ENCODE results near the gene PLTP.

PLTP gene

DNA sequence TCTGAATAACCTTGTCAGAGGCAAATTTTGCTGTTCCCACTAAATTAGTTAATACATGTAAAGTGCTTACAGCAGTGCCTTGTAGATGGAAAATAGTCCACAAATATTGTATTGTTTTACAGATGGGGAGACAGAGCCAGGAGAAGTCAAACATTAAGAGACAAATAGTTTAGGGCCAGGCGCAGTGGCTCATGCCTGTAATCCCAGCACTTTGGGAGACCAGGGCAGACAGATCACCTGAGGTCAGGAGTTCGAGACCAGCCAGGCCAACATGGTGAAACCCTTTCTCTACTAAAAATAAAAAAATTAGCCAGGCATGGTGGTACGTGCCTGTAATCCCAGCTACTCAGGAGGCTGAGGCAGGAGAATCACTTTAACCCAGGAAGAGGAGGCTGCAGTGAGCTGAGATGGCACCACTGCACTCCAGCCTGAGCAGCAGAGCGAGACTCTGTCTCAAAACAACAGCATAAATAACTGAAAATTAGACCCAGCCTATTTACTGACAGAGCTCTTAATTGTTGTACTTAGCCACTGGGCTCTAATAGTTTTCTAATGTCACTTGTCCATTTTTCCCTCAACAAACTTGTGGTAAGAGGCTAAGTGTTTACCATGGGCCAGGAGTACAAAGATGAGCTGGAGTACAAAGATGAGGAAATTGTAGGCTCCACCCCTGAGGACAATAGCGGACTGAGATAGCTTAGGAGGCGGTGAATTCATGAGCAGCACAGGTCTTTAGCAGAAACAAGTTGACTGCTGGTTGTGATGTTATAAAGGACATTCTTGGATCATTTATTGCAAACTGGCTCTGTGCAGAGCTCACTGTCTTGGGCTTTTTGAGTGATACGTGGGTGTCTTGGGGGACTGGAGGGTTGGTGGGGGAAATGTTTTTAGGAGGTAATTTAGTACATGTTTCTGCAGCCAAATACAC lies 48.1 kb downstream of the PLTP start:
- Histone ChIP-seq H3K4me2 (ENCODE audit: low read depth, low read length, poor library complexity, severe bottlenecking) (no peak overlapping the region), H2AFZ (ENCODE audit: low read depth, low read length, severe bottlenecking) (no peak overlapping the region), H3K9me3 (ENCODE audit: insufficient read depth, low read length) (no peaks in the 10 kb centered on the region), H3K27me3 (ENCODE audit: low read length) (no peaks in the 10 kb centered on the region), H3K27ac (ENCODE audit: low read depth, low read length) (no peak overlapping the region), H3F3A (ENCODE audit: insufficient read depth) (no peaks in the 10 kb centered on the region), H3K79me2 (ENCODE audit: insufficient read depth, low read length) (no peaks in the 10 kb centered on the region), H3K4me3 (ENCODE audit: insufficient read depth, low read length, poor library complexity, severe bottlenecking) (no peak overlapping the region), H3K9me2 (replicated peaks; ENCODE audit: insufficient read depth, low read length) (no peaks in the 10 kb centered on the region), H4K20me1 (ENCODE audit: low read depth, low read length) (no peaks in the 10 kb centered on the region), H3K9ac (ENCODE audit: low read length) (no peak overlapping the region), H3K36me3 (ENCODE audit: low read length) (no peaks in the 10 kb centered on the region)
- no peak for TF ChIP-seq EZH2phosphoT487 (conservative IDR thresholded peaks at IDR 0.05; ENCODE audit: low read length)
- TF ChIP-seq, protein P1, sequence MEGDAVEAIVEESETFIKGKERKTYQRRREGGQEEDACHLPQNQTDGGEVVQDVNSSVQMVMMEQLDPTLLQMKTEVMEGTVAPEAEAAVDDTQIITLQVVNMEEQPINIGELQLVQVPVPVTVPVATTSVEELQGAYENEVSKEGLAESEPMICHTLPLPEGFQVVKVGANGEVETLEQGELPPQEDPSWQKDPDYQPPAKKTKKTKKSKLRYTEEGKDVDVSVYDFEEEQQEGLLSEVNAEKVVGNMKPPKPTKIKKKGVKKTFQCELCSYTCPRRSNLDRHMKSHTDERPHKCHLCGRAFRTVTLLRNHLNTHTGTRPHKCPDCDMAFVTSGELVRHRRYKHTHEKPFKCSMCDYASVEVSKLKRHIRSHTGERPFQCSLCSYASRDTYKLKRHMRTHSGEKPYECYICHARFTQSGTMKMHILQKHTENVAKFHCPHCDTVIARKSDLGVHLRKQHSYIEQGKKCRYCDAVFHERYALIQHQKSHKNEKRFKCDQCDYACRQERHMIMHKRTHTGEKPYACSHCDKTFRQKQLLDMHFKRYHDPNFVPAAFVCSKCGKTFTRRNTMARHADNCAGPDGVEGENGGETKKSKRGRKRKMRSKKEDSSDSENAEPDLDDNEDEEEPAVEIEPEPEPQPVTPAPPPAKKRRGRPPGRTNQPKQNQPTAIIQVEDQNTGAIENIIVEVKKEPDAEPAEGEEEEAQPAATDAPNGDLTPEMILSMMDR (IDR thresholded peaks at IDR 0.05; ENCODE audit: insufficient read depth, low read length, poor library complexity, severe bottlenecking): no peak

DNA sequence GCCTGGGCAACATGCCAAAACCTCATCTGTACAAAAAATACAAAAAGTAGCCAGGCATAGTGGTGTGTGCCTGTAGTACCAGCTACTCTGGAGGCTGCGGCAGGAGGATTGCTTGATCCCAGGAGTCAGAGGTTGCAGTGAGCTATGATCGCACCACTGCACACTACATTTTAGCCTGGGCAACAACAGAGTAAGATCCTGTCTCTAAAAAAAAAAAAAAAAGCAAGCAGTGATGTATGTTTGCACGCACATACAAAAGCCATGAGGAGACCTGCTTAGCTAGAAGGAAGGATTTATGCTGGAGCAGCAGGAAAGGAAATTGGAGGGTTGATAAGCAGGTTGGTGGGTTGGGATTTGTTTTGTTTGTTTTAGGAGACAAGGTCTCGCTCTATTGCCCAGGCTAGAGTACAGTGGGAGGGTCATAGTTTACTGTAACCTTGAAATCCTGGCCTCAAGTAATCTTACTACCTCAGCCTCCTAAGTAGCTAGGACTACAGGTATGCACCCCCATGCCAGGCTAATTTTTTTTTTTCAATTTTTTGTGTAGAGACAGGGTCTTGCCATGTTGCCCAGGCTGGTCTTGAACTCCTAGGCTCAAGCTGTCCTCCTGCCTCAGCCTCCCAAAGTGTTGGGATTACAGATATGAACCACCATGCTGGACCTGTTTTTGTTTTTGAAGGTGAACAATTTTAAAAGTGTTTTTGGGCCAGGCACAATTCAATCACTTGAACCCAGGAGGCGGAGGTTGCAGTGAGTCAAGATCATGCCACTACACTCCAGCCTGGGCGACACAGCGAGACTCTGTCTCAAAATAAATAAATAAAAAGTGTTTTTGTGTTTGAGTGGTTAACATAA lies 50.5 kb downstream of the PLTP start:
- Histone ChIP-seq H4K20me1 (ENCODE audit: low read depth, low read length) (no peaks in the 10 kb centered on the region), H3K79me2 (ENCODE audit: insufficient read depth, low read length) (peaks cover 6% of the 10 kb centered on the region), H3K4me3 (ENCODE audit: insufficient read depth, low read length, poor library complexity, severe bottlenecking) (no peak overlapping the region), H3K9me2 (replicated peaks; ENCODE audit: insufficient read depth, low read length) (no peaks in the 10 kb centered on the region), H3K9ac (ENCODE audit: low read length) (no peak overlapping the region), H3K4me2 (ENCODE audit: low read depth, low read length, poor library complexity, severe bottlenecking) (no peak overlapping the region), H3K9me3 (ENCODE audit: insufficient read depth, low read length) (no peaks in the 10 kb centered on the region), H2AFZ (ENCODE audit: low read depth, low read length, severe bottlenecking) (no peak overlapping the region), H3K36me3 (ENCODE audit: low read length) (no peaks in the 10 kb centered on the region), H3K27me3 (ENCODE audit: low read length) (no peaks in the 10 kb centered on the region), H3F3A (ENCODE audit: insufficient read depth) (no peaks in the 10 kb centered on the region), H3K27ac (ENCODE audit: low read depth, low read length) (no peak overlapping the region)
- no peak for TF ChIP-seq EZH2phosphoT487 (conservative IDR thresholded peaks at IDR 0.05; ENCODE audit: low read length)
- TF ChIP-seq, protein P1 (IDR thresholded peaks at IDR 0.05; ENCODE audit: insufficient read depth, low read length, poor library complexity, severe bottlenecking): no peak

DNA sequence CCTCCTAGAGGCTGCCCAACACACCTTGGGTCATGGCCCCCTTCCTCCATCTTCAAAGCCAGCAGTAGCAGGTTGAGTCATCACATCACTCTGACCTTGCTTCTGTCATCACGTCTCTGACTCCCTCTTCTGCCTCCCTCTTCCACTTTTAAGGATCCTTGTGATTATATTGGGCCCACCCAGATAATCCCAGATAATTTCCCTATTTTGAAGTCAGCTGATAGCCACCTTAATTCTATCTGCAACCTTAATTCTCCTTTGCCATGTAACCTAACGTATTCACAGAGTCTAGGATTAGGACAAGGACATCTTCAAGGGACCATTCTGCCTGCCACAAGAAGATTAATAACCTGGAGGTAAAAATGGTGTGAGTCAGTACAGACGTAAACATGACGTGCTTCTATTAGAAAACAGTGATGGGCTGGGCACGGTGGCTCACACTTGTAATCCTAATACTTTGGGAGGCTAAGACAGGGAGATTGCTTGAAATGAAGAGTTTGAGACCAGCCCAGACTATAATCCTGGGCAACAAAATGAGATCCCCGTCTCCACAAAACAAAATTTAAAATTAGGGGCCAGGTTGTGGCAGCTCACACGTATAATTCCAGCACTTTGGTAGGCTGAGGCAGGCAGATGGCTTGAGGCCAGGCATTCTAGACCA lies 51.3 kb downstream of the PLTP start:
- H2AFZ ChIP-seq (ENCODE audit: low read depth, low read length, severe bottlenecking): no peak overlapping the region
- TF ChIP-seq, protein P1 (IDR thresholded peaks at IDR 0.05; ENCODE audit: insufficient read depth, low read length, poor library complexity, severe bottlenecking): no peak
- TF ChIP-seq EZH2phosphoT487 (conservative IDR thresholded peaks at IDR 0.05; ENCODE audit: low read length): no peak
- no peaks in the 10 kb centered on the region for H4K20me1 ChIP-seq (ENCODE audit: low read depth, low read length)

More for the DNA sequence above, 51.3 kb downstream of the PLTP start:
- Histone ChIP-seq H3K27me3 (ENCODE audit: low read length) (no peaks in the 10 kb centered on the region), H3K27ac (ENCODE audit: low read depth, low read length) (no peak overlapping the region), H3K36me3 (ENCODE audit: low read length) (no peaks in the 10 kb centered on the region), H3K9me2 (replicated peaks; ENCODE audit: insufficient read depth, low read length) (no peaks in the 10 kb centered on the region), H3K79me2 (ENCODE audit: insufficient read depth, low read length) (peaks cover 14% of the 10 kb centered on the region), H3K4me3 (ENCODE audit: insufficient read depth, low read length, poor library complexity, severe bottlenecking) (no peak overlapping the region), H3K9ac (ENCODE audit: low read length) (no peak overlapping the region), H3K4me2 (ENCODE audit: low read depth, low read length, poor library complexity, severe bottlenecking) (no peak overlapping the region), H3F3A (ENCODE audit: insufficient read depth) (no peaks in the 10 kb centered on the region), H3K9me3 (ENCODE audit: insufficient read depth, low read length) (no peaks in the 10 kb centered on the region)

Data from SU-DHL-6 (cell line).